Measurements from ENCODE around the gene RTN4RL2.

- TF ChIP-seq POLR2A (IDR thresholded peaks at IDR 0.05; ENCODE audit: low read length) (no peak), GATA1 (IDR thresholded peaks at IDR 0.05; ENCODE audit: low read depth, low read length) (no peak)
Measured at GRCh38 chr11:57511741-57512430, 51.6 kb downstream of the RTN4RL2 start.
